HL-60 (cell line): ENCODE data around the gene ANO10.
A peak's percentile ranks its signal among the peaks of the same experiment; 100 is the strongest.

Experiments used
- DNase-seq, 2 experiments: peaks; one replicate each; pipeline ENCODE4 v3.0.0-alpha.2; 2010 to 2020; ENCODE audit warnings: low read depth in 1 of 2, low spot score in 1 of 2
- H3K27ac ChIP-seq: fragments of 250-450 bp; sonication (Bioruptor Pico); replicated peaks from 2 replicates; pipeline ENCODE4 v1.5.1; 2020; ENCODE audit warnings: mild to moderate bottlenecking, moderate library complexity
- H3K27me3 ChIP-seq: fragments of 250-450 bp; sonication (Bioruptor Pico); 2 replicates; pipeline ENCODE4 v1.5.1; 2021; ENCODE audit warnings: mild to moderate bottlenecking, moderate library complexity; ENCODE audit not compliant: insufficient read depth, poor library complexity, severe bottlenecking
- H3K4me3 ChIP-seq: replicated peaks from 2 replicates; pipeline ENCODE4 v1.5.1; 2011; ENCODE audit warnings: mild to moderate bottlenecking, control low read depth, low read length; ENCODE audit not compliant: insufficient read depth
- GABPA ChIP-seq: IDR thresholded peaks from 2 replicates; pipeline ENCODE4 v1.6.1; 2012; ENCODE audit warnings: low read depth
- POLR2AphosphoS5 ChIP-seq: IDR thresholded peaks from 2 replicates; pipeline ENCODE4 v1.6.1; 2012; ENCODE audit warnings: low read depth
- REST ChIP-seq: IDR thresholded peaks from 2 replicates; pipeline ENCODE4 v1.6.1; 2012; ENCODE audit warnings: low read depth; ENCODE audit not compliant: insufficient replicate concordance
- SPI1 ChIP-seq: IDR thresholded peaks from 2 replicates; pipeline ENCODE4 v1.6.1; 2012; ENCODE audit warnings: low read depth, mild to moderate bottlenecking, borderline replicate concordance
- TF ChIP-seq, protein P1 (sequence below): IDR thresholded peaks from one replicate; pipeline ENCODE4 v1.5.1; 2011; ENCODE audit warnings: low read length, control low read depth, inconsistent platforms; ENCODE audit not compliant: insufficient read depth

ANO10 gene

DNA sequence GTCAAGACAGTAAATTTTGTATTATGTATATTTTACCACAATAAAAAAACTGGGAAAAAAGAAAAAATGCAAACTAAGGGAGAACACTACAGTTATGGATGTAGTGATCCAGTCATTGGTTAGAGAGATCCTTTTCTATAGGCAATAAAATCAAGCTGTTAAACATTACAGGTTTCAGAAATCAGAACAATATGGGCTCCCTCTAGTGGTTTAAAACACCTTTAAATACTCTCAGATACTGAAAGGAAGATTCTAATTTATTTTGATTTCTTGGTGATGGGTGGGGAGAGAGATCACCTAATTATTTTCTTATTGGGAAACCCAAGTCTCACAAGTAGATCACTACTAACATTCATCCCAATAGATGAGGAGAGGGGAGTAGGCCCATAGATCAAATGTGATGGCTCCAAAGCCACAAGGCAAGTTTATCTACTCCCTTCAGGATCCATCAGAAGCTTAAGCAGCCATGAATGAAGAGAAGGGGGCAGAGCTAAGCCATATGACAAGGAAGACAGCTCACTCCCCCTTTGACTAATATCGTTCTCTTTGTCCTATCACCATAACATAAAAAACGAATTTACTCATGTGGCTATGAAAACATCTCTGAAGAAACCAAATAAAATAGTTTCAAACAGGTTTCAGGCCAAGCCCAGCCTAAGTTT lies 118.6 kb downstream of the ANO10 start:
- TF ChIP-seq SPI1 (no peak), POLR2AphosphoS5 (no peak)
- H3K4me3 ChIP-seq, result no peak overlapping the region
- H3K27me3 ChIP-seq, result no peaks in the 10 kb centered on the region
- H3K27ac ChIP-seq, result no peak overlapping the region
- no peak for DNase-seq

DNA sequence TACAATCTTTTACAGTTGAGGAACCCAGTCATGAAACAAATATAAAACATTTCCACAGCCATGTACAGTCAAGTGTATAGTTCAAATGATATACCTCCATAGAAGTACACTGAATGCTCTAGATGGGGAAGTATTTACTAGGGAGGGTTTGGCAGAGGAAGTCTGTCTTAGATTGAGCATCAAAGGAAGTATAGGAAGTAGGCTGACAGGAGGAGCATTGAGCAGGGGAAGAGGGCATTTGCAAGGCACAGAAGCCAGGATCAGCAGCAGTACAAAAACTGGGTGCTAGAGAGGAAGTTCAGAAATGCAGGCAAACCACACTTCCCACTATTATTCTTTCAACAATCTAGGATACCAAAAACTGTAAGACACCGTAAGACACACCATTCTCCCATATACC lies 122.6 kb downstream of the ANO10 start:
- peak; percentile 18 to 85 for DNase-seq
- Histone ChIP-seq H3K27ac (no peak overlapping the region), H3K4me3 (no peak overlapping the region), H3K27me3 (no peaks in the 10 kb centered on the region)
- TF ChIP-seq GABPA (no peak), SPI1 (peak; percentile 90), POLR2AphosphoS5 (peak; percentile 24; the same call in 1 of the 2 replicates)

DNA sequence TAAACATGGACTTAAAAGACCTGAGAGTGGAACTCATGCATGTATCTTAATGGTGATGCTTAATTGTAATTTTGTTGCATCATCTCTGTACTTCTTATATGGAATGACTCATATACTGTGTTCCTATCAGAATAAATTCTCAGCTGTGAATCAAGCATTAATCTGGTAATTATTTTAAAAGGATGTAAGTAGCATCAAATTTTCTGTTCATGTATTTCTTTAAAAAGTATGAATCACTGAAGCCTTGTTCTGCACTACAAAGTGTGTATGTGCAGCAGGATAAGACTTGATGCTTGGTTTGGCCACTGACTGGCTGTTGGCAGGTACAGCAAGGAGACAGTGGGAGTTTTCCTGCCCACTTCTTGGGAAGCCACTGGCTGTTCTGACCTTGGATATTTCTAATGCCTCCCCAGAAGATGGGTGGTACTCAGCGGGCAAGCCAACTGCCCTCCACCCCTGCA lies 123.9 kb downstream of the ANO10 start:
- Histone ChIP-seq H3K4me3 (no peak overlapping the region), H3K27me3 (no peaks in the 10 kb centered on the region), H3K27ac (no peak overlapping the region)
- no peak for TF ChIP-seq POLR2AphosphoS5
- no peak for TF ChIP-seq GABPA
- TF ChIP-seq REST, result no peak
- TF ChIP-seq, protein P1, sequence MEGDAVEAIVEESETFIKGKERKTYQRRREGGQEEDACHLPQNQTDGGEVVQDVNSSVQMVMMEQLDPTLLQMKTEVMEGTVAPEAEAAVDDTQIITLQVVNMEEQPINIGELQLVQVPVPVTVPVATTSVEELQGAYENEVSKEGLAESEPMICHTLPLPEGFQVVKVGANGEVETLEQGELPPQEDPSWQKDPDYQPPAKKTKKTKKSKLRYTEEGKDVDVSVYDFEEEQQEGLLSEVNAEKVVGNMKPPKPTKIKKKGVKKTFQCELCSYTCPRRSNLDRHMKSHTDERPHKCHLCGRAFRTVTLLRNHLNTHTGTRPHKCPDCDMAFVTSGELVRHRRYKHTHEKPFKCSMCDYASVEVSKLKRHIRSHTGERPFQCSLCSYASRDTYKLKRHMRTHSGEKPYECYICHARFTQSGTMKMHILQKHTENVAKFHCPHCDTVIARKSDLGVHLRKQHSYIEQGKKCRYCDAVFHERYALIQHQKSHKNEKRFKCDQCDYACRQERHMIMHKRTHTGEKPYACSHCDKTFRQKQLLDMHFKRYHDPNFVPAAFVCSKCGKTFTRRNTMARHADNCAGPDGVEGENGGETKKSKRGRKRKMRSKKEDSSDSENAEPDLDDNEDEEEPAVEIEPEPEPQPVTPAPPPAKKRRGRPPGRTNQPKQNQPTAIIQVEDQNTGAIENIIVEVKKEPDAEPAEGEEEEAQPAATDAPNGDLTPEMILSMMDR, result no peak
- no peak for TF ChIP-seq SPI1
- no peak for DNase-seq

- no peak overlapping the region for H3K4me3 ChIP-seq
- no peak for DNase-seq
- H3K27ac ChIP-seq, result no peak overlapping the region
- TF ChIP-seq GABPA (no peak), POLR2AphosphoS5 (no peak), SPI1 (no peak), REST (no peak)
- TF ChIP-seq, protein P1, result no peak
- H3K27me3 ChIP-seq, result no peaks in the 10 kb centered on the region
These were observed 124.4 kb downstream of the ANO10 start for GRCh38 chr3:43497422-43497821.
